GM12878 (cell line): Measurements from ENCODE around the gene CCDC112. TPM values are rescaled to one million over a fixed set of nuclear protein-coding genes. Genes with fewer than 3 reads are reported as not detected.

ENCODE experiments used
- ATAC-seq: fragments of 200-7000 bp; cut with Tn5 transposase; 3 replicates; pipeline ENCODE4 v1.9.1; 2020; ENCODE audit warnings: mild to moderate bottlenecking, moderate library complexity
- BruUV-seq: library from RNA; stranded (reverse); fragments of 400-500 nt; replicated peaks from 2 replicates; lab custom pipeline; 2021; lab: Mats Ljungman, UMichigan
- CTCF ChIA-PET: fragments of 300-600 bp; sonication (Branson Sonifier 250); formaldehyde crosslinking; extraction: SDS; loops from one replicate; lab custom pipeline; 2021; ENCODE audit warnings: inconsistent platforms; lab: Yijun Ruan, JAX
- POLR2A ChIA-PET: fragments of 350-600 bp; formaldehyde crosslinking; extraction: SDS; loops from one replicate; lab custom pipeline; 2021; ENCODE audit warnings: inconsistent platforms; lab: Charles Lee
- RAD21 ChIA-PET: fragments of 300-600 bp; sonication (Branson Sonifier 250); formaldehyde crosslinking; loops from one replicate; lab custom pipeline; 2023; ENCODE audit warnings: antibody characterized with exemption; ENCODE audit not compliant: unreplicated experiment; lab: Charles Lee
- SMC1A ChIA-PET: fragments of 300-600 bp; sonication (Branson Sonifier 250); formaldehyde crosslinking; loops from one replicate; lab custom pipeline; 2023; ENCODE audit not compliant: unreplicated experiment, uncharacterized antibody; lab: Charles Lee
- DNase-seq: peaks from one replicate; pipeline ENCODE4 v3.0.0-alpha.2; 2011; ENCODE audit warnings: low read depth, low spot score
- FAIRE-seq: peaks from 3 replicates; lab custom pipeline; 2011; peaks lifted over from hg19 to GRCh38; lab: Jason Lieb, UNC
- H2AFZ ChIP-seq: 2 replicates; pipeline ENCODE4 v1.6.0; 2011; ENCODE audit warnings: low read depth, low read length, control low read depth; ENCODE audit not compliant: control insufficient read depth
- H3K27ac ChIP-seq: 2 replicates; pipeline ENCODE4 v1.5.1; 2011; ENCODE audit warnings: control low read depth; ENCODE audit not compliant: control insufficient read depth, insufficient read depth
- H3K27me3 ChIP-seq, 2 experiments: replicated peaks in 1 of 2; 2 replicates each; pipeline versions ENCODE4 v1.6.0 to v1.6.1; 2011; ENCODE audit warnings: low read length in 1 of 2; ENCODE audit not compliant: control insufficient read depth in 2 of 2, insufficient read depth in 2 of 2
- H3K36me3 ChIP-seq, 2 experiments: 2 replicates each; pipeline ENCODE4 v1.5.1; 2011; ENCODE audit warnings: low read length in 1 of 2; ENCODE audit not compliant: control insufficient read depth in 2 of 2, insufficient read depth in 2 of 2
- H3K4me1 ChIP-seq: 2 replicates; pipeline ENCODE4 v1.6.1; 2011; ENCODE audit warnings: mild to moderate bottlenecking, low read length, moderate library complexity, mixed read lengths; ENCODE audit not compliant: control insufficient read depth, insufficient read depth
- H3K4me2 ChIP-seq: 2 replicates; pipeline ENCODE4 v1.6.0; 2011; ENCODE audit warnings: control low read depth; ENCODE audit not compliant: control insufficient read depth, insufficient read depth
- H3K4me3 ChIP-seq: fragments of 200-600 bp; sonication (generic); 2 replicates; pipeline ENCODE4 v1.5.1; 2016
- H3K79me2 ChIP-seq: 2 replicates; pipeline ENCODE4 v1.6.0; 2011; ENCODE audit warnings: low read length; ENCODE audit not compliant: control insufficient read depth, insufficient read depth
- H3K9ac ChIP-seq: 2 replicates; pipeline ENCODE4 v1.8.0; 2011; ENCODE audit warnings: low read length, control low read depth, mixed read lengths; ENCODE audit not compliant: control insufficient read depth, insufficient read depth
- H3K9me3 ChIP-seq: replicated peaks from 3 replicates; pipeline ENCODE4 v1.5.1; 2011; ENCODE audit warnings: mild to moderate bottlenecking, low read length; ENCODE audit not compliant: control insufficient read depth, insufficient read depth
- H4K20me1 ChIP-seq: 2 replicates; pipeline ENCODE4 v1.6.0; 2011; ENCODE audit not compliant: control insufficient read depth, insufficient read depth
- CBX5 ChIP-seq: sonication (generic); IDR thresholded peaks from 2 replicates; pipeline ENCODE4 v1.6.1; 2016; ENCODE audit warnings: low read depth, moderate library complexity, mild to moderate bottlenecking, inconsistent platforms
- CREB1 ChIP-seq: IDR thresholded peaks from 2 replicates; pipeline ENCODE4 v1.6.1; 2012; ENCODE audit warnings: low read depth, mild to moderate bottlenecking, inconsistent platforms
- EGR1 ChIP-seq, 2 experiments: IDR thresholded peaks; 1 replicate in 1 of 2; 2 replicates in 1 of 2; pipeline ENCODE4 v1.6.1; 2011 to 2012; ENCODE audit warnings: low read depth in 2 of 2, low read length in 2 of 2, borderline replicate concordance in 1 of 2, mild to moderate bottlenecking in 1 of 2, moderate library complexity in 1 of 2
- FOS ChIP-seq: IDR thresholded peaks from 3 replicates; pipeline ENCODE4 v1.6.1; 2011; ENCODE audit warnings: borderline replicate concordance; ENCODE audit not compliant: insufficient read length; ENCODE audit errors: extremely low read depth
- HDAC6 ChIP-seq: fragments of 200-600 bp; sonication (generic); IDR thresholded peaks from one replicate; pipeline ENCODE4 v1.8.0; 2017; ENCODE audit warnings: antibody characterized with exemption; ENCODE audit not compliant: unreplicated experiment
- HDGF ChIP-seq: fragments of 450-650 bp; IDR thresholded peaks from 2 replicates; pipeline ENCODE4 v1.6.1; 2016; ENCODE audit warnings: antibody characterized with exemption
- NR2C1 ChIP-seq: fragments of 450-650 bp; IDR thresholded peaks from 2 replicates; pipeline ENCODE4 v1.6.1; 2017; ENCODE audit warnings: antibody characterized with exemption, mild to moderate bottlenecking, moderate library complexity
- RCOR1 ChIP-seq: conservative IDR thresholded peaks from 2 replicates; pipeline ENCODE4 v1.6.1; 2012; ENCODE audit warnings: low read depth, low read length, improper control_type of control experiment
- RFX5 ChIP-seq: IDR thresholded peaks from 2 replicates; pipeline ENCODE4 v1.6.1; 2011; ENCODE audit warnings: low read depth, low read length, improper control_type of control experiment
- TCF12 ChIP-seq: IDR thresholded peaks from 2 replicates; pipeline ENCODE4 v1.6.1; 2011; ENCODE audit warnings: low read depth, mild to moderate bottlenecking, low read length
- ZNF622 ChIP-seq: fragments of 450-650 bp; IDR thresholded peaks from 2 replicates; pipeline ENCODE4 v1.6.1; 2017; ENCODE audit warnings: mild to moderate bottlenecking, inconsistent platforms
- WGBS: methylation state at CpG from one replicate; pipeline ENCODE4 v1.1.6; 2016; ENCODE audit warnings: low lambda C conversion rate; ENCODE audit not compliant: insufficient replicate concordance, insufficient coverage; ENCODE audit errors: missing lambda C conversion rate; 5-methylcytosine and 5-hydroxymethylcytosine counted together
- in situ Hi-C: fragments of 300-500 bp; cut with MboI; formaldehyde crosslinking; loops from 9 replicates; pipeline ENCODE4 v1.14.3; 2018; ENCODE audit warnings: mixed read lengths
- intact Hi-C: fragments of 100-400 bp; cut with micrococcal nuclease; formaldehyde crosslinking; loops from one replicate; pipeline ENCODE4 v1.14.2; 2022; ENCODE audit not compliant: unreplicated experiment
- polyA plus RNA-seq, 11 experiments: library from polyadenylated mRNA; depleted of rRNA in 4 of 11; unstranded in 6 of 11; stranded (reverse) in 5 of 11; fragments of >200 nt; fragmentation: Nextera tagmentation in 4 of 11; fragmentation: Illumina TruSeq in 1 of 11; extraction: Ambion mirVana in 4 of 11; extraction: Trizol in 1 of 11; gene quantifications; 1 replicate in 1 of 11; 2 replicates in 10 of 11; pipeline versions ENCODE4 v1.2.1 to v1.2.3, GENCODE V29; 2011 to 2016; ENCODE audit warnings: inconsistent platforms in 2 of 11, missing spikeins in 2 of 11, low read depth in 1 of 11
- total RNA-seq, 4 experiments: library from RNA; depleted of rRNA in 3 of 4; stranded (reverse); fragments of >200 nt in 3 of 4; fragmentation: Illumina TruSeq in 1 of 4; extraction: Trizol in 1 of 4; gene quantifications; 2 replicates each; pipeline versions ENCODE4 v1.2.1 to v1.2.3, GENCODE V29; 2013 to 2021
- TF ChIP-seq, protein P1 (sequence below), 3 experiments: IDR thresholded peaks in 2 of 3; conservative IDR thresholded peaks in 1 of 3; 2 replicates each; pipeline ENCODE4 v1.5.1; 2011; ENCODE audit warnings: low read depth in 3 of 3, low read length in 3 of 3, mild to moderate bottlenecking in 3 of 3, control low read depth in 2 of 3, moderate library complexity in 2 of 3, inconsistent platforms in 1 of 3, mixed read lengths in 1 of 3; ENCODE audit not compliant: control insufficient read depth in 2 of 3, insufficient read depth in 1 of 3; ENCODE audit errors: extremely low read depth in 1 of 3
- TF ChIP-seq, protein P2 (sequence below): fragments of 450-650 bp; IDR thresholded peaks from 2 replicates; pipeline ENCODE4 v1.6.1; 2017; ENCODE audit warnings: mild to moderate bottlenecking, low read depth, inconsistent platforms; ENCODE audit not compliant: poor library complexity, severe bottlenecking
- TF ChIP-seq, protein P3 (sequence below): fragments of 450-650 bp; formaldehyde crosslinking; IDR thresholded peaks from 2 replicates; pipeline ENCODE4 v1.5.0; 2022; ENCODE audit warnings: mild to moderate bottlenecking, missing genetic modification characterization
- TF ChIP-seq, protein P4 (sequence below): IDR thresholded peaks from 2 replicates; pipeline ENCODE4 v1.6.1; 2011; ENCODE audit warnings: mild to moderate bottlenecking, low read depth, low read length, moderate library complexity; ENCODE audit not compliant: insufficient replicate concordance

Gene CCDC112
- total and polyA plus RNA-seq, 10 of the 15 experiments (the other 5 are each of a cell fraction or from before 2014, with no cell fraction given): 0.12 to 2.0 (median 0.58) TPM

DNA sequence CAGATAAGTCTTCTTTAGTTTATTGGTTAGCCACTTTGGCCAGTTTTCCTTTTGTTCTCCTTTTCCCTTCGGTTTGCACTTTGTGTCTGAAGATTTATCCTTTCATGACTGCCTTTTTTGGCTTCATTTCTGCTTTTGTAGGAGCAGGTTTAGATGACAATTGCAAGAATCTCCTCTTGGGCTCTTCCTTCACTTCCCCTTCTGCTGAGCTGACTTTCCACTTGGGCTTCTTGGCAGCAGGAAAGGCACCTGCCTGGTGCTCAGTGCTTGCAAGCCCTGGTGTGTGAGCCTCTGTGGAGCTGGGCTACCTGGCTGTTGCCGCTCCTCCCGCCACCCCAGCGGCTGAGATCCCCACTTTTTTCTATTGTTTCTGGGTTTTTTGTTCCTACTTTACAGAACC is 7.3 kb downstream of the CCDC112 start (continued):
- TF ChIP-seq CBX5 (no peak), TCF12 (no peak), RFX5 (no peak), FOS (no peak), EGR1 (IDR thresholded peaks at IDR 0.05; ENCODE audit: borderline replicate concordance in 1 of 2, low read depth in 2 of 2, low read length in 2 of 2) (no peak)
- TF ChIP-seq, protein P1, sequence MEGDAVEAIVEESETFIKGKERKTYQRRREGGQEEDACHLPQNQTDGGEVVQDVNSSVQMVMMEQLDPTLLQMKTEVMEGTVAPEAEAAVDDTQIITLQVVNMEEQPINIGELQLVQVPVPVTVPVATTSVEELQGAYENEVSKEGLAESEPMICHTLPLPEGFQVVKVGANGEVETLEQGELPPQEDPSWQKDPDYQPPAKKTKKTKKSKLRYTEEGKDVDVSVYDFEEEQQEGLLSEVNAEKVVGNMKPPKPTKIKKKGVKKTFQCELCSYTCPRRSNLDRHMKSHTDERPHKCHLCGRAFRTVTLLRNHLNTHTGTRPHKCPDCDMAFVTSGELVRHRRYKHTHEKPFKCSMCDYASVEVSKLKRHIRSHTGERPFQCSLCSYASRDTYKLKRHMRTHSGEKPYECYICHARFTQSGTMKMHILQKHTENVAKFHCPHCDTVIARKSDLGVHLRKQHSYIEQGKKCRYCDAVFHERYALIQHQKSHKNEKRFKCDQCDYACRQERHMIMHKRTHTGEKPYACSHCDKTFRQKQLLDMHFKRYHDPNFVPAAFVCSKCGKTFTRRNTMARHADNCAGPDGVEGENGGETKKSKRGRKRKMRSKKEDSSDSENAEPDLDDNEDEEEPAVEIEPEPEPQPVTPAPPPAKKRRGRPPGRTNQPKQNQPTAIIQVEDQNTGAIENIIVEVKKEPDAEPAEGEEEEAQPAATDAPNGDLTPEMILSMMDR (IDR thresholded peaks at IDR 0.05 in 2 of 3, conservative IDR thresholded peaks at IDR 0.05 in 1 of 3; ENCODE audit: control insufficient read depth in 2 of 3, extremely low read depth in 1 of 3, insufficient read depth in 1 of 3, low read depth in 3 of 3, low read length in 3 of 3): no peak
- TF ChIP-seq, all 136 proteins: peak for 0

DNA sequence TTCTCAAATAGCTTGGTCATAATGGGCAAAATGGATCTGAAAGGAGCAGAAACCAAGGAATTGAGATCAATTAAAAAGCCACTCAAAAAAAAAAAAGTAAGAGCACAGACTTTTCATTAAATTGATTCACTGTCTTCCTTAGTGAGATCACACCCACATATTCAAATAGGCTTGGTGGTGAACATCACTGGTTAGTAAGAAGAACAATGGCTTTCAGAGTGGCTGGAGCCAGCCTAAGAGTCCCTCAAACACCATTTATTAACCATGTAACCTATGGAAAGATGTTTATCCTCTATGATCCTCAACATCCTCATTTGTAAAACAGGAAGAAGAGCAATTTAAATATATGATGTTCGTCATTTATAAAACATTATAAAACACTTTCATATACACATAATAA is 12.4 kb downstream of the CCDC112 start:
- no peak for ATAC-seq
- DNase-seq: no peak
- POLR2A ChIA-PET: no interaction called here
- CTCF ChIA-PET: no interaction called here
- no peaks in the 10 kb centered on the region for H3K9me3 ChIP-seq
- H3K9ac ChIP-seq: no peak overlapping the region
- WGBS: 87% methylated on average over 1 of the region's 1 CpG
- intact Hi-C loops: no loop called here
- RAD21 ChIA-PET: no interaction called here
- no peaks in the 10 kb centered on the region for H3K79me2 ChIP-seq
- H3K4me3 ChIP-seq: no peak overlapping the region
- no peaks in the 10 kb centered on the region for H3K4me1 ChIP-seq
- no peak overlapping the region for H2AFZ ChIP-seq
- SMC1A ChIA-PET: interaction anchor here (1.2 kb wide), 1 partner anchor 46 kb away, joined by 3 read pairs; no protein-coding TSS in a partner anchor
- H3K27ac ChIP-seq: no peak overlapping the region
- no peaks in the 10 kb centered on the region for H3K27me3 ChIP-seq
- no TSS peak for BruUV-seq
- in situ Hi-C loops: no loop called here
- no peaks in the 10 kb centered on the region for H3K36me3 ChIP-seq
- no peak overlapping the region for H3K4me2 ChIP-seq
- H4K20me1 ChIP-seq: no peaks in the 10 kb centered on the region
- no peak for FAIRE-seq
- TF ChIP-seq CREB1 (no peak), ZNF622 (no peak), HDGF (no peak), RCOR1 (no peak), HDAC6 (no peak), NR2C1 (no peak)
- TF ChIP-seq, protein P2, sequence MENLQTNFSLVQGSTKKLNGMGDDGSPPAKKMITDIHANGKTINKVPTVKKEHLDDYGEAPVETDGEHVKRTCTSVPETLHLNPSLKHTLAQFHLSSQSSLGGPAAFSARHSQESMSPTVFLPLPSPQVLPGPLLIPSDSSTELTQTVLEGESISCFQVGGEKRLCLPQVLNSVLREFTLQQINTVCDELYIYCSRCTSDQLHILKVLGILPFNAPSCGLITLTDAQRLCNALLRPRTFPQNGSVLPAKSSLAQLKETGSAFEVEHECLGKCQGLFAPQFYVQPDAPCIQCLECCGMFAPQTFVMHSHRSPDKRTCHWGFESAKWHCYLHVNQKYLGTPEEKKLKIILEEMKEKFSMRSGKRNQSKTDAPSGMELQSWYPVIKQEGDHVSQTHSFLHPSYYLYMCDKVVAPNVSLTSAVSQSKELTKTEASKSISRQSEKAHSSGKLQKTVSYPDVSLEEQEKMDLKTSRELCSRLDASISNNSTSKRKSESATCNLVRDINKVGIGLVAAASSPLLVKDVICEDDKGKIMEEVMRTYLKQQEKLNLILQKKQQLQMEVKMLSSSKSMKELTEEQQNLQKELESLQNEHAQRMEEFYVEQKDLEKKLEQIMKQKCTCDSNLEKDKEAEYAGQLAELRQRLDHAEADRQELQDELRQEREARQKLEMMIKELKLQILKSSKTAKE: no peak
- TF ChIP-seq, protein P3, sequence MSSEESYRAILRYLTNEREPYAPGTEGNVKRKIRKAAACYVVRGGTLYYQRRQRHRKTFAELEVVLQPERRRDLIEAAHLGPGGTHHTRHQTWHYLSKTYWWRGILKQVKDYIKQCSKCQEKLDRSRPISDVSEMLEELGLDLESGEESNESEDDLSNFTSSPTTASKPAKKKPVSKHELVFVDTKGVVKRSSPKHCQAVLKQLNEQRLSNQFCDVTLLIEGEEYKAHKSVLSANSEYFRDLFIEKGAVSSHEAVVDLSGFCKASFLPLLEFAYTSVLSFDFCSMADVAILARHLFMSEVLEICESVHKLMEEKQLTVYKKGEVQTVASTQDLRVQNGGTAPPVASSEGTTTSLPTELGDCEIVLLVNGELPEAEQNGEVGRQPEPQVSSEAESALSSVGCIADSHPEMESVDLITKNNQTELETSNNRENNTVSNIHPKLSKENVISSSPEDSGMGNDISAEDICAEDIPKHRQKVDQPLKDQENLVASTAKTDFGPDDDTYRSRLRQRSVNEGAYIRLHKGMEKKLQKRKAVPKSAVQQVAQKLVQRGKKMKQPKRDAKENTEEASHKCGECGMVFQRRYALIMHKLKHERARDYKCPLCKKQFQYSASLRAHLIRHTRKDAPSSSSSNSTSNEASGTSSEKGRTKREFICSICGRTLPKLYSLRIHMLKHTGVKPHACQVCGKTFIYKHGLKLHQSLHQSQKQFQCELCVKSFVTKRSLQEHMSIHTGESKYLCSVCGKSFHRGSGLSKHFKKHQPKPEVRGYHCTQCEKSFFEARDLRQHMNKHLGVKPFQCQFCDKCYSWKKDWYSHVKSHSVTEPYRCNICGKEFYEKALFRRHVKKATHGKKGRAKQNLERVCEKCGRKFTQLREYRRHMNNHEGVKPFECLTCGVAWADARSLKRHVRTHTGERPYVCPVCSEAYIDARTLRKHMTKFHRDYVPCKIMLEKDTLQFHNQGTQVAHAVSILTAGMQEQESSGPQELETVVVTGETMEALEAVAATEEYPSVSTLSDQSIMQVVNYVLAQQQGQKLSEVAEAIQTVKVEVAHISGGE (CRISPR knock-in tag): no peak
- TF ChIP-seq, protein P4, sequence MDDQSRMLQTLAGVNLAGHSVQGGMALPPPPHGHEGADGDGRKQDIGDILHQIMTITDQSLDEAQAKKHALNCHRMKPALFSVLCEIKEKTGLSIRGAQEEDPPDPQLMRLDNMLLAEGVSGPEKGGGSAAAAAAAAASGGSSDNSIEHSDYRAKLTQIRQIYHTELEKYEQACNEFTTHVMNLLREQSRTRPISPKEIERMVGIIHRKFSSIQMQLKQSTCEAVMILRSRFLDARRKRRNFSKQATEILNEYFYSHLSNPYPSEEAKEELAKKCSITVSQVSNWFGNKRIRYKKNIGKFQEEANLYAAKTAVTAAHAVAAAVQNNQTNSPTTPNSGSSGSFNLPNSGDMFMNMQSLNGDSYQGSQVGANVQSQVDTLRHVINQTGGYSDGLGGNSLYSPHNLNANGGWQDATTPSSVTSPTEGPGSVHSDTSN: no peak
